ENCODE measurements around the gene TEX19.

Gene TEX19

GRCh38 chr17:82317394-82318168, 41.5 kb upstream of the TEX19 start, which contains the start of gene CD7:
CD7 (minus strand) TSS chr17:82317608; CDS start chr17:82317495, 113 bp downstream.
- H3K27me3 ChIP-seq (ENCODE audit: insufficient read depth, poor library complexity, severe bottlenecking): peaks cover 15% of the 10 kb centered on the region
- DNase-seq (ENCODE audit: low read depth in 1 of 2, low spot score in 1 of 2): no peak
- no peak for TF ChIP-seq GABPA (IDR thresholded peaks at IDR 0.05; ENCODE audit: low read depth)
- TF ChIP-seq POLR2AphosphoS5 (IDR thresholded peaks at IDR 0.05; ENCODE audit: low read depth): no peak
- TF ChIP-seq SPI1 (IDR thresholded peaks at IDR 0.05; ENCODE audit: borderline replicate concordance, low read depth): no peak
- TF ChIP-seq CTCF (IDR thresholded peaks at IDR 0.05; ENCODE audit: insufficient read depth, low read length): no peak
- TF ChIP-seq, protein P1, sequence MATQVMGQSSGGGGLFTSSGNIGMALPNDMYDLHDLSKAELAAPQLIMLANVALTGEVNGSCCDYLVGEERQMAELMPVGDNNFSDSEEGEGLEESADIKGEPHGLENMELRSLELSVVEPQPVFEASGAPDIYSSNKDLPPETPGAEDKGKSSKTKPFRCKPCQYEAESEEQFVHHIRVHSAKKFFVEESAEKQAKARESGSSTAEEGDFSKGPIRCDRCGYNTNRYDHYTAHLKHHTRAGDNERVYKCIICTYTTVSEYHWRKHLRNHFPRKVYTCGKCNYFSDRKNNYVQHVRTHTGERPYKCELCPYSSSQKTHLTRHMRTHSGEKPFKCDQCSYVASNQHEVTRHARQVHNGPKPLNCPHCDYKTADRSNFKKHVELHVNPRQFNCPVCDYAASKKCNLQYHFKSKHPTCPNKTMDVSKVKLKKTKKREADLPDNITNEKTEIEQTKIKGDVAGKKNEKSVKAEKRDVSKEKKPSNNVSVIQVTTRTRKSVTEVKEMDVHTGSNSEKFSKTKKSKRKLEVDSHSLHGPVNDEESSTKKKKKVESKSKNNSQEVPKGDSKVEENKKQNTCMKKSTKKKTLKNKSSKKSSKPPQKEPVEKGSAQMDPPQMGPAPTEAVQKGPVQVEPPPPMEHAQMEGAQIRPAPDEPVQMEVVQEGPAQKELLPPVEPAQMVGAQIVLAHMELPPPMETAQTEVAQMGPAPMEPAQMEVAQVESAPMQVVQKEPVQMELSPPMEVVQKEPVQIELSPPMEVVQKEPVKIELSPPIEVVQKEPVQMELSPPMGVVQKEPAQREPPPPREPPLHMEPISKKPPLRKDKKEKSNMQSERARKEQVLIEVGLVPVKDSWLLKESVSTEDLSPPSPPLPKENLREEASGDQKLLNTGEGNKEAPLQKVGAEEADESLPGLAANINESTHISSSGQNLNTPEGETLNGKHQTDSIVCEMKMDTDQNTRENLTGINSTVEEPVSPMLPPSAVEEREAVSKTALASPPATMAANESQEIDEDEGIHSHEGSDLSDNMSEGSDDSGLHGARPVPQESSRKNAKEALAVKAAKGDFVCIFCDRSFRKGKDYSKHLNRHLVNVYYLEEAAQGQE (IDR thresholded peaks at IDR 0.05; ENCODE audit: insufficient replicate concordance, low read depth): no peak
- no peak within 1 kb of the TSS for H3K27ac ChIP-seq (replicated peaks)
- H3K4me3 ChIP-seq (replicated peaks; ENCODE audit: insufficient read depth, low read length): no peak within 1 kb of the TSS

- TF ChIP-seq, protein P1 (IDR thresholded peaks at IDR 0.05; ENCODE audit: insufficient replicate concordance, low read depth): no peak
- no peak for TF ChIP-seq SPI1 (IDR thresholded peaks at IDR 0.05; ENCODE audit: borderline replicate concordance, low read depth)
- TF ChIP-seq GABPA (IDR thresholded peaks at IDR 0.05; ENCODE audit: low read depth): no peak
- TF ChIP-seq POLR2AphosphoS5 (IDR thresholded peaks at IDR 0.05; ENCODE audit: low read depth): no peak
- no peak for TF ChIP-seq CTCF (IDR thresholded peaks at IDR 0.05; ENCODE audit: insufficient read depth, low read length)
- H3K4me3 ChIP-seq (replicated peaks; ENCODE audit: insufficient read depth, low read length): no peak overlapping the region
- peaks cover 15% of the 10 kb centered on the region for H3K27me3 ChIP-seq (ENCODE audit: insufficient read depth, poor library complexity, severe bottlenecking)
- no peak for DNase-seq (ENCODE audit: low read depth in 1 of 2, low spot score in 1 of 2)
- H3K27ac ChIP-seq (replicated peaks): no peak overlapping the region
These were observed 40.9 kb upstream of the TEX19 start for GRCh38 chr17:82318169-82318498.

GRCh38 chr17:82318772-82319606, 40.1 kb upstream of the TEX19 start:
- DNase-seq (ENCODE audit: low read depth in 1 of 2, low spot score in 1 of 2): no peak
- no peak for TF ChIP-seq SPI1 (IDR thresholded peaks at IDR 0.05; ENCODE audit: borderline replicate concordance, low read depth)
- no peak for TF ChIP-seq CTCF (IDR thresholded peaks at IDR 0.05; ENCODE audit: insufficient read depth, low read length)
- TF ChIP-seq, protein P1 (IDR thresholded peaks at IDR 0.05; ENCODE audit: insufficient replicate concordance, low read depth): no peak
- TF ChIP-seq GABPA (IDR thresholded peaks at IDR 0.05; ENCODE audit: low read depth): no peak
- TF ChIP-seq POLR2AphosphoS5 (IDR thresholded peaks at IDR 0.05; ENCODE audit: low read depth): no peak
- Histone ChIP-seq H3K4me3 (replicated peaks; ENCODE audit: insufficient read depth, low read length) (no peak overlapping the region), H3K27ac (replicated peaks) (no peak overlapping the region), H3K27me3 (ENCODE audit: insufficient read depth, poor library complexity, severe bottlenecking) (peaks cover 15% of the 10 kb centered on the region)

All from HL-60 (cell line).